Epithelial cell of proximal tubule (primary cell): ENCODE data around the gene FBN3. TPM values are rescaled to one million over a fixed set of nuclear protein-coding genes. Genes with fewer than 3 reads are reported as not detected.
A peak's percentile ranks its signal among the peaks of the same experiment; 100 is the strongest.
"Not testable (repeated sequence)": the region's sequence is repeated elsewhere in the genome, so short reads cannot be mapped to it uniquely, and the experiment has no call there.

ENCODE experiments used
- DNase-seq: peaks from one replicate; pipeline ENCODE4 v3.0.0-alpha.2; 2011; ENCODE audit warnings: low read depth
- H3K4me3 ChIP-seq: 2 replicates; pipeline ENCODE4 v1.5.1; 2011; ENCODE audit warnings: low read depth, mild to moderate bottlenecking, low read length
- total RNA-seq: library from RNA; depleted of rRNA; stranded (reverse); fragments of >200 nt; gene quantifications from 2 replicates; pipeline ENCODE4 v1.2.3, GENCODE V29; 2015
- TF ChIP-seq, protein P1 (sequence below): conservative IDR thresholded peaks from 2 replicates; pipeline ENCODE4 v1.5.1; 2012; ENCODE audit warnings: low read depth, mild to moderate bottlenecking, low read length

FBN3 gene
- total RNA-seq, 1 donor from 2014 or later = 0.06 TPM

GRCh38 chr19:8158411-8159074 is 9.2 kb upstream of the FBN3 start:
- peak; percentile 38 for DNase-seq
- H3K4me3 ChIP-seq = no peak overlapping the region
- TF ChIP-seq, protein P1, sequence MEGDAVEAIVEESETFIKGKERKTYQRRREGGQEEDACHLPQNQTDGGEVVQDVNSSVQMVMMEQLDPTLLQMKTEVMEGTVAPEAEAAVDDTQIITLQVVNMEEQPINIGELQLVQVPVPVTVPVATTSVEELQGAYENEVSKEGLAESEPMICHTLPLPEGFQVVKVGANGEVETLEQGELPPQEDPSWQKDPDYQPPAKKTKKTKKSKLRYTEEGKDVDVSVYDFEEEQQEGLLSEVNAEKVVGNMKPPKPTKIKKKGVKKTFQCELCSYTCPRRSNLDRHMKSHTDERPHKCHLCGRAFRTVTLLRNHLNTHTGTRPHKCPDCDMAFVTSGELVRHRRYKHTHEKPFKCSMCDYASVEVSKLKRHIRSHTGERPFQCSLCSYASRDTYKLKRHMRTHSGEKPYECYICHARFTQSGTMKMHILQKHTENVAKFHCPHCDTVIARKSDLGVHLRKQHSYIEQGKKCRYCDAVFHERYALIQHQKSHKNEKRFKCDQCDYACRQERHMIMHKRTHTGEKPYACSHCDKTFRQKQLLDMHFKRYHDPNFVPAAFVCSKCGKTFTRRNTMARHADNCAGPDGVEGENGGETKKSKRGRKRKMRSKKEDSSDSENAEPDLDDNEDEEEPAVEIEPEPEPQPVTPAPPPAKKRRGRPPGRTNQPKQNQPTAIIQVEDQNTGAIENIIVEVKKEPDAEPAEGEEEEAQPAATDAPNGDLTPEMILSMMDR = peak; percentile 81

- no peak overlapping the region for H3K4me3 ChIP-seq
- DNase-seq = no peak
- TF ChIP-seq, protein P1 = no peak
These were observed 5.9 kb upstream of the FBN3 start for GRCh38 chr19:8155318-8155717.

DNA sequence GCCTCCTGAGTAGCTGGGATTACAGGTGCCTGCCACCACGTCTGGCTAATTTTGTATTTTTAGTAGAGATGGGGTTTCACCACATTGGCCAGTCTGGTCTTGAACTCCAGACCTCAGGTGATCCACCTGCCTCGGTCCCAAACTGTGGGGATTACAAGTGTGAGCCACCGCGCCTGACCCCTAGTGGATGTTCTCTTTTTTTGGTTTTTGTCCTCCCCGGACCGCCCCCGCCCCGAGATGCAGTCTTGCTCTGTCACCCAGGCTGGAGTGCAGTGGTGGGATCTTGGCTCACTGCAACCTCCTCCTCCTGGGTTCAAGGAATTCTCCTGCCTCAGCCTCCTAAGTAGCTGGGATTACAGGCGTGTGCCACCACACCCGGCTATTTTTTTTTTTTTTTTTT is 4.6 kb upstream of the FBN3 start:
- H3K4me3 ChIP-seq, DNase-seq: not testable (repeated sequence)

GRCh38 chr19:8151767-8152035 is 2.3 kb upstream of the FBN3 start:
- no peak overlapping the region for H3K4me3 ChIP-seq
- DNase-seq = no peak
- TF ChIP-seq, protein P1 = no peak

- TF ChIP-seq, protein P1 = no peak
- no peak overlapping the region for H3K4me3 ChIP-seq
- DNase-seq = no peak
These were observed 1.8 kb upstream of the FBN3 start for GRCh38 chr19:8150998-8151766.

DNA sequence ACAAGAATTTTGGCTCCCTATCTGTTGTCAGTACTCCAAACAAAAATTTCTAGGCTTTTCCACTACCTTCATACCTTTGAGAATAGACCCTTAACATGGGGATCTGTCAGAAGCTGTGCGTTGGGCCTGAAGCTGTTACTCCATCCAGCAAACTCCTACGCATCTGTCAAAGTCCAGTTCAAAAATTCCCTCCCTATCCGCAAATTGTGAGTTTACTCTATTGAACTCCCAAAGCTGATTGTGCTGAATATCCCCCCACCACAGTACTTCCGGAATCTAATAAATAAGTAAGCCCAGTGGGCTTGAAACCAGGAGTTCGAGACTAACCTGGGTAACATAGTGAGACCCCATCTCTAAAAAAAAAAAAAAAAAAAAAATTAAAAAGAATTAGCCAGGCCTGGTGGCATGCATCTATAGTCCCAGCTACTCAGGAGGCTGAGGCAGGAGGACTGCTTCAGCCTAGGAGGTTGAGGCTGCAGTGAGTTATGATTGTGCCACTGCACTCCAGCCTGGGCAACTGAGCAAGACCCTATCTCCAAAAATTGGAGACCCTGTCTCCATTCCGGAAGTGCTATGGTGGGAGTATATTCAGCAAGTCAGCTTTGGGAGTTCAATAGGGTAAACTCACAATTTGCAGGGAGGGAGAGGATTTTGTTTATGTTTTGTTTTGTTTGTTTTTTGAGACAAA is 930 bp upstream of the FBN3 start:
- no peak overlapping the region for H3K4me3 ChIP-seq
- TF ChIP-seq, protein P1 = no peak
- no peak for DNase-seq

GRCh38 chr19:8148410-8149260 is 757 bp downstream of the FBN3 start:
- TF ChIP-seq, protein P1 = no peak
- DNase-seq = no peak
- H3K4me3 ChIP-seq = no peak overlapping the region
